Measurements from ENCODE around the gene DMRTA2. TPM values are rescaled to one million over a fixed set of nuclear protein-coding genes. Genes with fewer than 3 reads are reported as not detected.

The DMRTA2 gene
- polyA plus RNA-seq, 1 experiment: not detected

GRCh38 chr1:50368179-50369007 lies 54.9 kb downstream of the DMRTA2 start:
- ChIA-PET POLR2A (no interaction called here), CTCF (interaction anchor here (0.6 to 3.6 kb wide), 16 partner anchors 11 to 1671 kb away, joined by 3 to 34 read pairs (median 4); no protein-coding TSS in a partner anchor)
- no peak for DNase-seq (ENCODE audit: low read depth, low spot score)
- peak; percentile 74 for TF ChIP-seq CTCF (IDR thresholded peaks at IDR 0.05; ENCODE audit: low read depth, low read length)
- Histone ChIP-seq H3K27me3 (ENCODE audit: control insufficient read depth, insufficient read depth, low read length) (peaks cover 10% of the 10 kb centered on the region), H3K9me3 (ENCODE audit: control insufficient read depth, insufficient read depth, low read length) (no peaks in the 10 kb centered on the region), H3K27ac (ENCODE audit: low read depth, low read length) (no peak overlapping the region), H3K4me3 (ENCODE audit: low read depth, low read length) (no peak overlapping the region)
